Stimulated activated CD4-positive, alpha-beta T cell treated with anti-CD3 and anti-CD28 coated beads, Interleukin-12 subunit alpha, Interleukin-12 subunit beta, amount 100 ng/mL, for 48 hours (primary cell): ENCODE results near the gene CSF3R.

Source experiments
- DNase-seq, 3 donors: peaks; one replicate each; pipeline ENCODE4 v3.0.0-alpha.2; 2020; ENCODE audit warnings: low read depth in 2 of 3, low spot score in 1 of 3

CSF3R gene

DNA sequence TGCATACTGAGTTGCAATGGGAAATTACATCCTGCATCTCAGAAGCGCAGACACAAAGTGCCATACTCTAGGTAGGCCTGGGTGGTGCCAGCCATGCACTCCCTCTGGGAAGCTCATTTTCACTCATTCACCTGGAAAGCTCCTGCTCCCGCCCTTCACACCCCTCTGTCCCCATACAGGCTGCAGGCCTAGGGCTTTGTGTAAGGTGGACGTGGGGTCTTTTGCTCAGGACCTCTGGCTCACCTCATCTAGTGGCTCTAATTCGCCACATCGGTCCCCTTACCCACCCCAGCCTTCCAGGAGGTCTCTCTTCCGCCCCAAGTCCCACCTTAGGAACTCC is 19.3 kb downstream of the CSF3R start:
- no peak for DNase-seq

DNA sequence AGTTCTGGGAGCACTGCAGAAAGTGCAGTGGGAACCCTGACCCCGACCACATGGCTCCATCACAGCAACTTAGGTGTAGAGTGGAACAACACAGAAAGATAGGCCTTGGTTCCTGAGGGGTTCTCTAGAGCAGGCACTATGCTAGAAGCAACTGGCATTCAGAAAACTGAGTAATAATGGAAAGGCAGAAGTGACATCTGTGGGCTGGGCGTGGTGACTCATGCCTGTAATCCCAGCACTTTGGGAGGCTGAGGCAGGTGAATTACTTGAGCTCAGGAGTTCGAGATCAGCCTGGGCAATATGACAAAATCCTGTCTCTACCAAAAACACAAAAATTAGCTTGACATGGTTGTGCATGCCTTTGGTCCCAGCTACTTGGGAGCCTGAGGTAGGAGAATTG is 23.8 kb downstream of the CSF3R start:
- DNase-seq = peak in 2 of 3 donors; percentile 45 to 51

DNA sequence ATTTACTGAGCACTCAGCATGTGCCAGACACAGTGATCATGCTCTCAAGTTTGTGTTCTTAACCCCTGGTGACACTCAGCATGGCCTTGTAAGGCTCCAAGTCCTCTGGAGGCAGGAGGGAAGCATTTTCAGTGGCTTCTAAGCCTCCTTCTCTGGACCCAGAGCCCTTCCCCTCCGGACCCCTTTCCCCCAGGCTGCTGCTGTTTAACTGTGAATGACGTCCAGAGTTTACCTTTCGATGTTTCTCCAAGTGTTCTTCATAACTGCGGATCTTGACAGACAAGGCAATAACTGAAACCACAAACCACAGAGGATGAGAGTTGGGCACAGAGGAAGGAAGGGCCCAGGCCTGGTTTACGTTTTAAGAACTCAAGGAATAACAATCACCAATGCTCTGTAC is 25.0 kb downstream of the CSF3R start:
- no peak for DNase-seq

DNA sequence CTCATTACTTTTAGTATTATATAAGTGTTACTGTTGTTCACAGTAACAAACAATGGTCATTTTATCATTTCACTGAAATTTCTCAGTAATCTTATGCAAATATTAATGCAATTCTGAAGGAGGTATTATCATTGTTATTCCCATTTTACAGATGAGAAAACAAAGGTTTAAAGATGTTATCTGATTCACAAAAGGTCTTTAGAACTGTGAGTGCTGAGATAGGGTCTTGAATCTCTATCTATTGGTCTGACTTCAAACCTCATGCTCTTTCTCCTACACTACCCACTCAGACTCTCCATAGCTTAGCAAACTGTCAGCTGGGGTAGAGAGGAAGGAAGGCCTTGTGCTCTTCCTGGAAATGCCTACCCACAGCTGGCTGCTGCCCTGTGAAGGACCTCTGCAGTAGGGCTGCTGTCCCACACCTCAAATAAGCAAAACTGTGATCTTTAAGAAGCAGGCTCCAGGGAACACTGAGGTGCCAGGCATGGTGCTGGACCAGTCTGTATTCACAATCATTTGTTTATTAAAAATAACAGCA is 26.3 kb downstream of the CSF3R start:
- no peak for DNase-seq

DNA sequence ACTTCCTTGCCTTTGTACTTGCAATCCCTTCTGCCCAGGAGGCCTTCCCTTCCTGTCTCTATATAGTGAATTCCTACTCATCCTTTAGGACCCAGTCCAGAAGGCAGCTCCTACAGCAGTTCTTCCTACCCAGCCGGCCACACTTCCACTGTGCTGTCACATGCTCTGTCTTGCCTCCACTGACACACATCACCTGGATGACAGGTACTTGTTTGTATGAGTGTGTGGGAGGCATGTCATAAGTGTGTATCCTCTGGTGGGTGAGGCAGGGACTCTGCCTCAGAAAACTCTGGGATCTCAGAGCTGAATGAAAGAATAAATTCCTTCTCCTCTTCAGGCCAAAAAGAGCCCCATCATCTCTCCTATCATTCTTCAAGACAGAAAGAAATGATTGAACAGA is 27.3 kb downstream of the CSF3R start:
- no peak for DNase-seq

DNA sequence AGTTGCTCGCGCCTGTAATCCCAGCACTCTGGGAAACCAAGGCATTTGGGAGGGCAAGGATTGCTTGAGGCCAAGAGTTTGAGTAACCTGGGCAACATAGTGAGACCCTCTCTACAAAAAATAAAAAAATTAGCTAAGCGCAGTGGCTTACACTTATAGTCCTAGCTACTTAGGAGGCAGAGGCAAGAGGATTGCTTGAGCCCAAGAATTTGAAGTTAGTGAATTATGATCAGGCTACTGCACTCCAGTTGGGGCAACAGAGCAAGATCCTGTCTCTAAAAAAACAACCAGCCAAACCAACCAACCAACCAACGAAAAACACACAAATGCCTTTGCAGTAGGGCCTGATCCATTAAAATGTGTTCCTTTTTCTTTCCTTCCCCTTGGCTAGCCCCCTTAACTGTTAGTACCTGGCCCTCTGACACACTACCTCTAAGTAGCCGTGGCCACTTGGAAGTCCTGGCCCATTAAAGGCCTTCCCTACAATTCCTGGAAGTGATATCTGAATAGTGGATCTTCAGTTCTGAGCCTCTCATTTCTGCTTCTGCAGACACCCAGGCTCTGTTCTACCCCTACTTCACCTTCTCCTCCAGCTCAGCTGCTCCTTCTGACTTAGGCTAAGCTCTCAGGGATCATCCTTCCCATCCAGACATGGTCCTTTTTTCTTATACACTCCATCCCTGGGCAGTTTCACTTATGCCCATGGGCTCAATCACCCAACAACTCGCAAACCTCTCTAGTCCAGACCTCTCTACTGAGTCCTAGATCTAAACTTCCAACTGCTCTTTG is 28.9 kb downstream of the CSF3R start:
- no peak for DNase-seq

DNA sequence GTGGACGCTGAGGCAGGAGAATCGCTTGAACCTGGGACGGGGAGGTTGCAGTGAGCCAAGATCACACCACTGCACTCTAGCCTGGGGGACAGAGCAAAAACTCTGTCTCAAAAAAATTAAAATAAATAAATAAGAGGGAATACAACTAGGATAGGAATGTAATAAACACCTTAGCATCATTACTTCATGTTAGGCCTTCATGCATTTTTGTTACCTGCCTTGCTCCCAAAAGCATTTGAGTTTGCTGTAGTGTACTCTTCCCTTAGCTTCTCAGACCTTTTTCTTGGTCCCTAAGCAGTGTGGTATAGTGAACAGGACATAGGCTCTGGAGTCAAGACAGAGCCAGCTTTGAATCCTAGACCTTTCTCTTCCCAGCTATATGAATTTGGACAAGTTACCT is 29.7 kb downstream of the CSF3R start:
- no peak for DNase-seq

DNA sequence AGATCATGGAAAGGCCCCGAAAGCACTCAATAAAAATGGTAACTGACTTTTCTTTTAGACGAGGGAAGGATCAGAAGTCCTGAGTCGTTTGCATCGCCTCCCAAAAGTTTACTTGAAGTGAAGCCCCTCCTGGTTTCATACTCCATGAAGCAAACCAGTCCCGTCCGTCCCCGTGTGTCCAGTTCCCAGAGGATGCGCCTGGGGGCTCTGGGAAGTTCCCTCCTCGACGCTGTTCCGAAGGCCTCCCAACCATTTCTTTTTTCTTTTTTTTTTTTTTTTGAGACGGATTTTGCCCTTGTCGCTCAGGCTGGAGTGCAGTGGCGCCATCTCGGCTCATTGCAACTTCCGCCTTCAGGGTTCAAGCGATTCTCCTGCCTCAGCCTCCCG is 31.8 kb downstream of the CSF3R start:
- no peak for DNase-seq

DNA sequence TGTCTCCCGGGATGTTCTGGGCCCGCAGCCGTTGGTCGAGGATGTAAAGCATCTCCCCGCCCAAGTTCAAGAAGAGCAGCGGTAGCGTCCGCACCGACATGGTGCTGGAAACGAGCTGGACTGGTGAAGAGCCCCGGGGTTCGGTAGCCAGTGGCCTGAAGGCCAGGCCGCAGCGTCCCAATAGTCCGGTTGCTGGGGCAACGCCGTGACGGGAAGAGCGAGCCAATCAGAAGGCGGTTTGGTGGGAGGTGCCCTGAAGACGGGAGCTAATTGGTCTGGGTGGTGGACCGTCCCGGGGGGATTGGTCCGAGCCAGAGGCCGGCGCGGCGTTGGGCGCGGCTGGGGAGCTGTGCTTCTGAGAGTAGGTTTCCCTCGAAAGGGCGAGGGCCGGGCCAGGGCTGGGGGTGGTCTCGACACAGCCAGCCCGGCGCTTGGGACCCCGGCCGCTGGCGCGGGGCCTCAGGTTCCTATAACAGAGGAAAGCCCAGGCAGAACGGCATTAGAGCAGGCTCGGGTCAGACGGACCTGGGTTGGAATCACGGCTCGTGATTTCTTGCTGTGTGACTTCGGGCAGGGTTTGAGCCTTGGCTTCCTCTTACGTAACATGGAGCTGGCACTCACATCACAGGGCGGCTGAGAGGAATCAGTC is 32.3 kb downstream of the CSF3R start, which contains the start of gene OSCP1:
Gene OSCP1, minus strand, starts transcription at position 182 of the 649 bp plus-strand sequence. Its CDS starts 82 bp downstream, at position 100.
- DNase-seq = peak; percentile 75 to 81 (median 76)

DNA sequence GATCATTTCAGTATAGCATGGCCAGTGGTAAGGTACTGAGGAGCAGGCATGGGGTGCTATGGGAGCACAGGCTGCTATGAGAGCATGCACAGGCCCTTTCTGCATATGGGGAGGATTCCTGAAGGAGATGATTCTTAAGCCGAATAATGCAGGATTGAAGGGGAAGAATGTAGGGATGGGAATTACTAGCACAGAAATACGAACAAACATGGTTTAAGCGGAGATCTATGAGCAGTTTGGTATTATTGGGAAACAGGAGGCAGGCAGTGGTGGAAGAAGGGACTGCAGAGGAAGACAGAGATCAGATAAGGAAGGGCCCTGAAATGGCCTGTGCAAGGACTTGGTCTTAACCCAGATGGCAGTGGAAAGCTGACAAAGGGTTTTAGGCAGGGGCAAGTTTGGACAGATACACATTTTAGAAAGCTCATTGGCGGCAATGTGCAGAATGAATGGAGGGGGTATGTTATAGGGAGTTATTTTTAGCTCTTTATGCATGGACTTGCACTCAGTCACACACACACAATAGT is 34.1 kb downstream of the CSF3R start:
- no peak for DNase-seq

DNA sequence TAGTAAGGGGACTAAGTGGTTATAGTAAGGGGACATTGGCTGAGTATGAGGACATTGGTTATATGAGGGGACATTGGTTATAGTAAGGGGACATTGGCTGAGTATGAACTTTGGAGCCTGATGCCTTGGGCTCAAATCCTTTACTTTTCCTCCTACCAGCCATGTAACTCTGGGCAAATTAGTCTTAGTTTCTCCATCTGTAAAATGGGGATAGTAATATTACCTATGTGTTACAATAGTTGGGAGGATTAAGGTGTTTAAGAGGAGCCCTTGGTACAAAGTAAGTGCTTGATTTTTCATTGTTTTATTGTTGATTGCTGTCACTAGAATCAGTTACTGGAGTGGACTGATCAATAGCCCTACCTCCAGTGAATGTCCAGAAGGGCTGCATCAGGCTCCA is 35.3 kb downstream of the CSF3R start:
- DNase-seq = no peak

DNA sequence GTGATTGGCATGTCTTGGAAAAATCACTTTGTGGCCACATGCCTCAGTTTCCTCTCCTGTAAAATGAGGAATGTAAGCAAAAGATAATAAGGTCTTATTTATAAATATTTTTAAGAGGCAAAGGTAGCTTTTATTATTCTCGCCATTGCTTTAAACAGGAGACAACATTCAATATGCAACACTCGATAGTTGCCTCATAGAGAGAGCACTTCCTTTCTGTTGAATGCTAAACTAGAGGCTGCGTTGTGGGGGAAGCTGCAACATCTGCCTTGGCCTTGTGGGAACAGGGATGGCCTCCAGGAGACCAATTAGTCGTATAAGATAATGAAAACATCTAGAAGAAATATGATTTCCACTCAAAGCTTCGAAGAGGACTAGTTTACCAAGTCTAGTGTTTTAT is 36.0 kb downstream of the CSF3R start:
- no peak for DNase-seq

DNA sequence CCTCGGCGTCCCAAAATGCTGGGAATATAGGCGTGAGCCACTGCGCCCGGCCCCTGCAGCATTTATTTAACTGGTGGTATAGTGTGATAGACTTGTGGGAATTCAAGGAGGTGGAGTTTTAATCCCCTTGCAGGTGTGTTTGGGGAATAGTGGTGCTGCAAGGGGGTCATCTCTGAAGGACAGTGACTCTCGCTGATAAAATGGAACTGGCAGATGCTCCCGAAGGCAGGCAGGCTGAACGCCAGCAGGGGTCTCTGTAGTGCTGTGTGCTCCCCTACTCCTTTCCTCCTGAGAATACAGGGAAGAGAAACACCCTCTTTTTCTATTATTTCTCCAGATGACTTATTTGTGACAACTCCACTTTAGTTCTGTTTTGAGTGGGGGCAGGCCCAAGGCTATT is 36.4 kb downstream of the CSF3R start:
- DNase-seq = no peak

DNA sequence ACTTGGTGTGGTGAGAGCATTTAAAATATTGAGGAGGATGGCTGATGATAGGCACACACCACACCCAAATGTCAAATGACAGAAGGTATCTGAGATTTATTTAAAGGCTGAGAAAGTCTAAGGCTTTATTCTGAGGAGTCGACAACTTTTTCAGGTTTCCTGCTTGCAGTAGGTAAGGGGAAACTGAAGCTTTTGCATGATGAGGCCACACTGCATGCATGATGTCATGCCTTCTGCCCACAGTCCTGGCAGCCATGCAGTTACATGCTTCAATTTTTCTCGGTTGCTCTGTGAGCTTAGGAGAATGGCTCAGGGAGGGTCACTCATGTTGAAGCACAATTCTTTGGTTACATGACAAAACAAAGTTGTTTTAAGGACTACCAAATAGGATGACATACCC is 39.4 kb downstream of the CSF3R start:
- DNase-seq = no peak

DNA sequence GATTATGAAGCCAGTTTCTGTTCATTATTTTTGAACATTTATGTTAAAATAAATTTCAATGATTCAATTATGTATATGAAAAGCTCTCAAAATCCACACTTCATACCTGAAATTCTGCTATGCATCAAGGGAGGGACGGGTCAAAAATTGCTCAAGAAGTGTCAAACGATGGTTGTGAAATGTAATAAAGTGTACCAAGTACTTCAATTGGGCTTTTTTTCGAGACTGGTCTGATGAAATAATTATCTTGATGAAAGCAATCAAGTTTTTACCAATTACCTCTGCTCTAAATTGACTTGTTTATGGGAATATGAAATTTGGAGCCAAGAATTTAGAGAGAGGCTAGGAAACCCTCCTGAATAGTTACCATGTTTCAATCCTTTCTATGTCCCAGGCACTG is 40.4 kb downstream of the CSF3R start:
- no peak for DNase-seq

DNA sequence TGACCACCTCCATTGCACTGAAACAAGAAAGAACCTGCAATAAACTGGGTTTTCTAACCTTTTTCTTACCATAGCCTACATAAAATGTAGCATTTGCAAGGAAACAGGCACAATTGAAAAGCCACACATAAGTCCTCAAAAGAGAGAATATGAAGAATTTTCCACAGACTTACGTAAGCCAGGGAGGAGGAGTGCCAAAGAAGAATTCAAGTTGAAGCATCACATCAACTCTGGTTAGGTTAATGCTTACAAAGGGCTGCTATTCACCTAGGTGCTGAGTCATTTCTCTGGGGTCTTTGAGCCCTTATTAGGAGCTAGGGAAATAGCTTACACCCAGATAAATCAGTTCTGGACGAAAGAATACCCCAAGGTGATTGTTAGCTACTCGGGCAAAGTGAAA is 42.1 kb downstream of the CSF3R start:
- no peak for DNase-seq

DNA sequence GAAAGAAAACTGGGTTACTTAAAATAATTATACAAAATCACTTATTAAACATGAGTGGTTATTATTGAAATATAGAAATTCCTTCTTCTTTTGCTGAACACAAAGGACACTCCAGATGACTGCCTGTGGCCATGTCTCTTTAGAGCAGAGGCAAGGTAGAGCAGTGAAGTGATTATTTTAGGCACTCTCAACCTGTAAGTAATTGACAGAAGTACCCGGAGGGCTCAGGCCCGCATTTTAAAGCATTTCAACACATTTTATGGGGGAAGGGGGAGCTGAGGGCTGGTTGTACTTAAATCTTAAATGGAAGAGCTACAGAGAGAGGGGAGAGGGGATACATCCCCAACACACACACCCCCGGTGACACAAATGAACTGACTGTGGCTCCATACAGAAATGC is 42.7 kb downstream of the CSF3R start:
- no peak for DNase-seq

DNA sequence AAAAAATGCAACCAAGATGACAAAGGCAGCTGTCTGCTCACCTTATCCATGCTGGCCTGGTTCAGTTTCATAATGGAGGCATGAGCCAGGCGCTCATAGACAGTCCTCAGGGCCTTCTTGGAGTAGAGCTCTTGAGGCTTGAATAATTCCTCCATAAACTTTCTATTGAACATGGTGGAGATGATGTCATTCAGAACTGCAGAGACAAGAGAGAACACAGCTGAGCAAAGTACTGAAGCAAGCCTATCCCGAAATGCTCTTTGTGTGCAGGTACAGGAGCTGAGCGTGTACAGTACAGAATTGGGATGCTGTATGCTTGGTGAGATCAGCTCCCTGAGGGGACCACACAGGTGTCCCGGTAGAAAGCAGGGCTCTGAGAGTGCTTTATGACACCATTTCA is 44.0 kb downstream of the CSF3R start:
- DNase-seq = no peak

DNA sequence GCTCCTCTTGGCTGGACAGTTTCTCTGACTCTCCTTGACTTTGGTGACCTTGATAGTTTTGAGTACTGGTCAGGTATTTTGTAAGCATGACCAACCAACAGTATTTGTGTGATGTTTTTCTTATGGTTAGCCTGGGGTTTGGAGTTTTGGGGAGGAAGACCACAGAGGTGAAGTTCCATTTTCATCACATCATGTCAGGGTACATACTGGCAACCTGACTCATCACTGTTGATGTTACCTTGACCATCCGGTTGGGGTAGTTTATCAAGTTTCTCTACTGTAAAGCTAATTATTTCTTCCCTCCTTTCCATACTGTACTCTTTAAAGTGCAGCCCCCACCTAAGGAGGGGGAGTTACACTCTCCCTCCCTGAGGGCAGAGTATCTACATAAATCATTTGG is 45.9 kb downstream of the CSF3R start:
- DNase-seq = no peak

DNA sequence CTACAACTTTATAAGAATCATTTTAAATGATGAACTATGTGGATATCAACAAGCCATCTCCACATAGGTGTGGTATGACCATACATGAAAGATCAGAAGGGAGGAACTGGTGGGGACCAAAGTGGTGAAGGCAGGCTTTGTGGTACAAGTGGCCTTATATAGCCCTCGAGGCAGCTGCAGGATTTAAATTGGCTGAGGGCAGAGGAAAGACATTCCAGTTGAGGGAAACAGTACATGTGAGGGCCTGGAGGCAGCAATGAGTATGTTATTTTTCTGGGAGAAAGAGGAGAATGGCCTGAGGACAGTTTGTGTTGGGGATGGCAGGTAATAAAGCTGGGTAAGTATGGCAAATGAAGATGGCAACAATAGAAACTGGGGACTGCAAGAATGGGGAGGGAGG is 49.6 kb downstream of the CSF3R start:
- no peak for DNase-seq

DNA sequence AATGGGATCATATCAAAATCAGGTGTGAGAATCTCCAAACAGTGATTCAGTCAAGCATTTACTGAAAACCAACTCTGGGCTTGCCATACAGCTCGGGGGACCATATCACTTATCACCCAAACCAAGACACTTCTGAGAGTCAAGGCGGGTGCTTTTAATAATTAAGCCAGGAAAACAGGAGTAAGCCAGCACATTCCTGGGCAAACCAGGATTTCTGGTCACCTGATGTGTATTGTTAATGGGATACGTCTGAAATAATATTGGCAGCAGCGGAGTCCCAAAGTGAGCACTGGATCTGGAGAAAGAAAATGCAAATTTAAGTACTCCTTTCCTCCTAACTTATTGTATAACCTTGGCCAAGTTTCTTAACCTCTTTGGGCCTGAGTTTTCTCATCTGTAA is 50.1 kb downstream of the CSF3R start:
- no peak for DNase-seq

DNA sequence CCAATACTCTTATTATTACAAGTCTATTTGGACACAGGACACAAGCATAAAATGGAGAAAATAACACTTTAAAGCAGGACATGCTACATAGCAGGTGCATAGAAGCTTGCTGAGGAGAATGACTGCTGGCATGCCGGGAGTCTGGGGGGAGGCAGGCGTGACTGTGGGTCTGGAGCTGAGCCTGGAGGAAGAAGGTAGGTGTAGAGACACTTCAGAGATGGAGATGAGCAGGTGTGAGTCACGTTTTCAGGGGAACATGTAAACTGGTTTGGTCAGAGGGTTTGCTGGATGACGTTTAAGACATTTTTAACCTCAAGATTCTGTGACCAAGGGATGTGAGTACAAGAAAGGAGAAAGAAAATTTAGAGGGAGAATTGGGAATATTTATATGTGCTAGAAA is 56.9 kb downstream of the CSF3R start:
- DNase-seq = no peak

DNA sequence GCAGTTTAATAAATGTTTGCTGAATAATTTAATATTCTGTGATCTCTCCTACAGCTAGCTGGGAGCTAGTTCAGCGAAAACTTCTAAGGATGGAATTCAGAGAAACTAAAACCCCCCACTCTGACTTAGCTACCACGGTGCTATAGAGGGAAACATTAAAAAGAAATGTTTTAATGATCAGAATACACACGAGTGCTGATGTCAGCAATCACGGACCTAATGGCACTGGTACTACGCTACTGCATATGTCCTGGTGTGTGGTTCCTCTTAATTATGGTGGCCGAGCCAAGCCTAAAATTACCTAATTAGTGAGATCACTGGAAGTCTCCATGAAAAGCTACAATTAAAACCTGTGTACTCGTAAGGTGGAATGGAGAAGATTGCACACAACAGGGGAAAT is 61.1 kb downstream of the CSF3R start:
- no peak for DNase-seq
